Smooth muscle cell (in vitro differentiated cells): ENCODE results near the gene CARD11. TPM values are rescaled to one million over a fixed set of nuclear protein-coding genes. Genes with fewer than 3 reads are reported as not detected.

ENCODE experiments used
- DNase-seq: peaks from one replicate; lab custom pipeline; 2025; ENCODE audit not compliant: unreplicated experiment; lab: John Stamatoyannopoulos, UW
- H2AFZ ChIP-seq: fragments of 200-600 bp; sonication (generic); 2 replicates; pipeline ENCODE4 v1.6.0; 2016; ENCODE audit warnings: antibody characterized with exemption, low read depth, mild to moderate bottlenecking
- H3F3A ChIP-seq: fragments of 200-600 bp; sonication (generic); 2 replicates; pipeline ENCODE4 v1.6.0; 2017; ENCODE audit warnings: antibody characterized with exemption, low read depth
- H3K27ac ChIP-seq: fragments of 200-600 bp; sonication (generic); 2 replicates; pipeline ENCODE4 v1.5.1; 2016; ENCODE audit warnings: low read depth, mild to moderate bottlenecking
- H3K27me3 ChIP-seq: fragments of 200-600 bp; sonication (generic); 2 replicates; pipeline ENCODE4 v1.6.1; 2016; ENCODE audit warnings: low read depth, mild to moderate bottlenecking
- H3K36me3 ChIP-seq: fragments of 200-600 bp; sonication (generic); 2 replicates; pipeline ENCODE4 v1.5.1; 2016; ENCODE audit warnings: low read depth
- H3K4me1 ChIP-seq: fragments of 200-600 bp; sonication (generic); 2 replicates; pipeline ENCODE4 v1.5.1; 2016; ENCODE audit warnings: low read depth
- H3K4me2 ChIP-seq: fragments of 200-600 bp; sonication (generic); 2 replicates; pipeline ENCODE4 v1.6.0; 2016; ENCODE audit warnings: mild to moderate bottlenecking
- H3K4me3 ChIP-seq: fragments of 200-600 bp; sonication (generic); 2 replicates; pipeline ENCODE4 v1.5.1; 2016; ENCODE audit warnings: mild to moderate bottlenecking
- H3K79me2 ChIP-seq: fragments of 200-600 bp; sonication (generic); 2 replicates; pipeline ENCODE4 v1.6.0; 2016; ENCODE audit warnings: low read depth, mild to moderate bottlenecking
- H3K9ac ChIP-seq: fragments of 200-600 bp; sonication (generic); 2 replicates; pipeline ENCODE4 v1.6.0; 2016; ENCODE audit warnings: low read depth
- H3K9me3 ChIP-seq: fragments of 200-600 bp; sonication (generic); replicated peaks from 2 replicates; pipeline ENCODE4 v1.5.1; 2016; ENCODE audit warnings: low read depth
- H4K20me1 ChIP-seq: fragments of 200-600 bp; sonication (generic); 2 replicates; pipeline ENCODE4 v1.6.0; 2016; ENCODE audit warnings: low read depth
- WGBS: methylation state at CpG from one replicate; pipeline ENCODE4 v1.1.7; 2016; ENCODE audit warnings: low lambda C conversion rate; 5-methylcytosine and 5-hydroxymethylcytosine counted together
- polyA plus RNA-seq: library from polyadenylated mRNA; unstranded; fragments of >200 nt; fragmentation: Nextera tagmentation; extraction: Ambion mirVana; gene quantifications from 2 replicates; pipeline ENCODE4 v1.2.1, GENCODE V29; 2016
- total RNA-seq: library from RNA; depleted of rRNA; stranded (reverse); fragments of >200 nt; gene quantifications from 2 replicates; pipeline ENCODE4 v1.2.3, GENCODE V29; 2014
- TF ChIP-seq, protein P1 (sequence below): fragments of 200-600 bp; sonication (generic); IDR thresholded peaks from 2 replicates; pipeline ENCODE4 v1.5.1; 2017; ENCODE audit warnings: borderline replicate concordance, mild to moderate bottlenecking, antibody characterized with exemption; ENCODE audit not compliant: insufficient read depth, poor library complexity, severe bottlenecking

Gene CARD11
- total and polyA plus RNA-seq, 2 experiments from 2014 or later, result 1.3 to 2.4 TPM

- Histone ChIP-seq H3K9me3 (no peaks in the 10 kb centered on the region), H2AFZ (no peak overlapping the region), H3K4me1 (no peaks in the 10 kb centered on the region), H3K9ac (no peak overlapping the region), H3K4me3 (no peak overlapping the region), H4K20me1 (no peaks in the 10 kb centered on the region), H3F3A (no peaks in the 10 kb centered on the region), H3K27me3 (no peaks in the 10 kb centered on the region), H3K36me3 (no peaks in the 10 kb centered on the region), H3K27ac (no peak overlapping the region), H3K4me2 (no peak overlapping the region), H3K79me2 (no peaks in the 10 kb centered on the region)
- TF ChIP-seq, protein P1, sequence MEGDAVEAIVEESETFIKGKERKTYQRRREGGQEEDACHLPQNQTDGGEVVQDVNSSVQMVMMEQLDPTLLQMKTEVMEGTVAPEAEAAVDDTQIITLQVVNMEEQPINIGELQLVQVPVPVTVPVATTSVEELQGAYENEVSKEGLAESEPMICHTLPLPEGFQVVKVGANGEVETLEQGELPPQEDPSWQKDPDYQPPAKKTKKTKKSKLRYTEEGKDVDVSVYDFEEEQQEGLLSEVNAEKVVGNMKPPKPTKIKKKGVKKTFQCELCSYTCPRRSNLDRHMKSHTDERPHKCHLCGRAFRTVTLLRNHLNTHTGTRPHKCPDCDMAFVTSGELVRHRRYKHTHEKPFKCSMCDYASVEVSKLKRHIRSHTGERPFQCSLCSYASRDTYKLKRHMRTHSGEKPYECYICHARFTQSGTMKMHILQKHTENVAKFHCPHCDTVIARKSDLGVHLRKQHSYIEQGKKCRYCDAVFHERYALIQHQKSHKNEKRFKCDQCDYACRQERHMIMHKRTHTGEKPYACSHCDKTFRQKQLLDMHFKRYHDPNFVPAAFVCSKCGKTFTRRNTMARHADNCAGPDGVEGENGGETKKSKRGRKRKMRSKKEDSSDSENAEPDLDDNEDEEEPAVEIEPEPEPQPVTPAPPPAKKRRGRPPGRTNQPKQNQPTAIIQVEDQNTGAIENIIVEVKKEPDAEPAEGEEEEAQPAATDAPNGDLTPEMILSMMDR, result no peak
- WGBS, result 96% methylated on average over 39 of the region's 39 CpGs
- no peak for DNase-seq
Observed at GRCh38 chr7:2906197-2906931, 137.3 kb downstream of the CARD11 start.

DNA sequence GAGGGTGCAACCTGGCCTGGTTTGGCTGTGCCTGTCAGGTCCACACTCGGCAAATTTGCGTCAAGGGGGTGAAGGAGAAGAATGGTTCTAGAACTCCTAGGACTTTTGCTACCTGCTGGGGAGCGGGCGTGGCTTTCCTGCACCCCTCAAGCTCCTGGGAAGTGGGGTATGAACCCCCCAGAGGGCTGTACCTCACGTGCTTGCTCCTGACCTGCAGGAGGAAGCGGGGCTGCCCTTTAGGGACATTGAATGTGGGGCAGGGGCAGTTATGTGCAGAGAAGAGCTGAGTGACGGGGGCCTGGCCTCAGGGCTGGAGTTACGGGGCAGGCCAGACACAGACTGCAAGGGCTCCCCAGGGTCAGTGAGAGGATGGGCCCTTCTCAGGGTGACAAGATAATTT, 138.2 kb downstream of the CARD11 start:
- H4K20me1 ChIP-seq, result no peaks in the 10 kb centered on the region
- H3F3A ChIP-seq, result no peaks in the 10 kb centered on the region
- no peak overlapping the region for H3K4me2 ChIP-seq
- WGBS, result 97% methylated on average over 8 of the region's 8 CpGs
- TF ChIP-seq, protein P1, result no peak
- H3K27ac ChIP-seq, result no peak overlapping the region
- H3K27me3 ChIP-seq, result no peaks in the 10 kb centered on the region
- H2AFZ ChIP-seq, result no peak overlapping the region
- no peaks in the 10 kb centered on the region for H3K9me3 ChIP-seq
- H3K9ac ChIP-seq, result no peak overlapping the region
- H3K36me3 ChIP-seq, result no peaks in the 10 kb centered on the region
- no peak for DNase-seq
- H3K4me3 ChIP-seq, result no peak overlapping the region
- H3K79me2 ChIP-seq, result no peaks in the 10 kb centered on the region
- H3K4me1 ChIP-seq, result no peaks in the 10 kb centered on the region

GRCh38 chr7:2905027-2905426, 138.6 kb downstream of the CARD11 start:
- TF ChIP-seq, protein P1, result no peak
- Histone ChIP-seq H3K4me1 (no peaks in the 10 kb centered on the region), H3K27ac (no peak overlapping the region), H3K4me2 (no peak overlapping the region), H4K20me1 (no peaks in the 10 kb centered on the region), H3K27me3 (no peaks in the 10 kb centered on the region), H3K9me3 (no peaks in the 10 kb centered on the region), H3K4me3 (no peak overlapping the region), H2AFZ (no peak overlapping the region), H3K9ac (no peak overlapping the region), H3F3A (no peaks in the 10 kb centered on the region), H3K79me2 (no peaks in the 10 kb centered on the region), H3K36me3 (no peaks in the 10 kb centered on the region)
- no peak for DNase-seq
- 100% methylated on average over 3 of the region's 3 CpGs for WGBS

DNA sequence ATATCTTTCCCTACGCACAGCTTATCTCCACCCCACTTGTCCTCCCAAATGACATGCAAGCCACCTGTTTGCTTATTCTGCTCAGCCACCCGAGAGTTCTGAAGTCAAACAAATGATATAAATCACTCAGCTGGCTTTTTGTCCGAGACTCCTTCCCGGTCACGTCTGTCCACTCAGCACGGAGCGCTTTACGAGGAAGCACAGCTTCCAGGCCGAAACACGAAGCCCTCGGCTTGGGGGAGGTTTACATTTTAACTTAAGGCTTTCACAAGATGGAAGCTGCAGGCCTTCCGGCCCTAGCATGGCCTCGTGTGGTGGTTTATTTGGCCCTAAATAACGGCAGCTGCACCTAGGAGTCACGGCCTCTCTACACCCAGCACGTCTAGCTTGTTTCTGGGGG, 139.5 kb downstream of the CARD11 start:
- no peak overlapping the region for H3K4me2 ChIP-seq
- no peaks in the 10 kb centered on the region for H3K9me3 ChIP-seq
- no peaks in the 10 kb centered on the region for H3K79me2 ChIP-seq
- 76% methylated on average over 16 of the region's 16 CpGs for WGBS
- TF ChIP-seq, protein P1, result no peak
- no peaks in the 10 kb centered on the region for H3K36me3 ChIP-seq
- H3K27ac ChIP-seq, result no peak overlapping the region
- no peak overlapping the region for H2AFZ ChIP-seq
- DNase-seq, result no peak
- H3F3A ChIP-seq, result no peaks in the 10 kb centered on the region
- H3K4me3 ChIP-seq, result no peak overlapping the region
- H3K4me1 ChIP-seq, result no peaks in the 10 kb centered on the region
- H3K27me3 ChIP-seq, result no peaks in the 10 kb centered on the region
- no peaks in the 10 kb centered on the region for H4K20me1 ChIP-seq
- H3K9ac ChIP-seq, result no peak overlapping the region
